SK-N-SH (cell line): Measurements from ENCODE around the gene TOLLIP. TPM values are rescaled to one million over a fixed set of nuclear protein-coding genes. Genes with fewer than 3 reads are reported as not detected.

ENCODE experiments used
- CTCF ChIA-PET: fragments of 300-600, 350-600 bp; formaldehyde crosslinking; extraction: SDS; loops from one replicate; lab custom pipeline; 2021; lab: Yijun Ruan, JAX
- POLR2A ChIA-PET: fragments of 350-600 bp; sonication (Branson Sonifier 250); formaldehyde crosslinking; extraction: SDS; loops from one replicate; lab custom pipeline; 2020; ENCODE audit warnings: antibody characterized with exemption, inconsistent platforms; lab: Yijun Ruan, JAX
- DNase-seq: peaks from one replicate; pipeline ENCODE4 v3.0.0; 2012
- H2AFZ ChIP-seq: fragments of 200-600 bp; sonication (generic); 2 replicates; pipeline ENCODE4 v1.8.1; 2016; ENCODE audit warnings: antibody characterized with exemption, mild to moderate bottlenecking, low read depth
- H3F3A ChIP-seq: fragments of 200-600 bp; sonication (generic); replicated peaks from 2 replicates; pipeline ENCODE3; 2016; ENCODE audit warnings: antibody characterized with exemption, mild to moderate bottlenecking; ENCODE audit not compliant: insufficient read depth
- H3K27ac ChIP-seq, 2 experiments: fragments of 200-500 bp in 1 of 2; fragments of 200-600 bp in 1 of 2; sonication (Bioruptor generic) in 1 of 2; sonication (generic), shearing (Covaris generic) in 1 of 2; 2 replicates each; pipeline versions ENCODE4 v1.5.1 to v1.6.1; 2014 to 2016; ENCODE audit warnings: low read depth in 2 of 2, inconsistent platforms in 1 of 2, low read length in 1 of 2, mild to moderate bottlenecking in 1 of 2, mixed read lengths in 1 of 2
- H3K27me3 ChIP-seq: fragments of 200-600 bp; sonication (generic), shearing (Covaris generic); 2 replicates; pipeline ENCODE4 v1.6.1; 2016; ENCODE audit warnings: mixed run types; ENCODE audit not compliant: insufficient read depth
- H3K36me3 ChIP-seq, 2 experiments: fragments of 200-500 bp in 1 of 2; fragments of 200-600 bp in 1 of 2; sonication (Bioruptor generic) in 1 of 2; sonication (generic) in 1 of 2; replicated peaks in 1 of 2; 2 replicates each; pipeline versions ENCODE3 to v1.5.1; 2014 to 2016; ENCODE audit warnings: low read length in 1 of 2, mild to moderate bottlenecking in 1 of 2; ENCODE audit not compliant: insufficient read depth in 2 of 2, control insufficient read depth in 1 of 2
- H3K4me1 ChIP-seq, 2 experiments: fragments of 200-500 bp in 1 of 2; fragments of 200-600 bp in 1 of 2; sonication (Bioruptor generic) in 1 of 2; sonication (generic), shearing (Covaris generic) in 1 of 2; 2 replicates each; pipeline versions ENCODE4 v1.5.1 to v1.6.1; 2014 to 2016; ENCODE audit warnings: low read depth in 1 of 2, low read length in 1 of 2, mixed run types in 1 of 2; ENCODE audit not compliant: insufficient read depth in 2 of 2, control insufficient read depth in 1 of 2
- H3K4me2 ChIP-seq: fragments of 200-600 bp; sonication (generic), shearing (Covaris generic); 2 replicates; pipeline ENCODE4 v1.6.1; 2017; ENCODE audit warnings: mixed run types
- H3K4me3 ChIP-seq, 2 experiments: fragments of 200-500 bp in 1 of 2; fragments of 200-600 bp in 1 of 2; sonication (Bioruptor generic) in 1 of 2; sonication (generic), shearing (Covaris generic) in 1 of 2; 2 replicates each; pipeline versions ENCODE4 v1.5.1 to v1.8.1; 2014 to 2016; ENCODE audit warnings: low read depth in 2 of 2, inconsistent platforms in 1 of 2, low read length in 1 of 2, mild to moderate bottlenecking in 1 of 2, mixed read lengths in 1 of 2, moderate library complexity in 1 of 2
- H3K79me2 ChIP-seq: fragments of 200-600 bp; sonication (generic); 2 replicates; pipeline ENCODE4 v1.8.1; 2017; ENCODE audit warnings: mild to moderate bottlenecking; ENCODE audit not compliant: insufficient read depth
- H3K9ac ChIP-seq: fragments of 200-600 bp; sonication (generic); 2 replicates; pipeline ENCODE4 v1.6.1; 2017; ENCODE audit warnings: mixed run types
- H3K9me2 ChIP-seq: fragments of 200-600 bp; sonication (generic); 2 replicates; pipeline ENCODE4 v1.6.1; 2017; ENCODE audit warnings: mixed run types
- H3K9me3 ChIP-seq: fragments of 200-600 bp; sonication (generic); 2 replicates; pipeline ENCODE4 v1.6.1; 2017; ENCODE audit warnings: mixed run types, mild to moderate bottlenecking, moderate library complexity
- H4K20me1 ChIP-seq: fragments of 200-600 bp; sonication (generic); 2 replicates; pipeline ENCODE4 v1.6.1; 2017; ENCODE audit warnings: mild to moderate bottlenecking, mixed run types; ENCODE audit not compliant: insufficient read depth
- ELF1 ChIP-seq: IDR thresholded peaks from 2 replicates; pipeline ENCODE4 v1.4.0; 2012
- EZH2phosphoT487 ChIP-seq: fragments of 200-600 bp; sonication (generic); IDR thresholded peaks from 2 replicates; pipeline ENCODE4 v1.6.1; 2017; ENCODE audit warnings: low read depth, mixed run types, mild to moderate bottlenecking, antibody characterized with exemption, moderate library complexity, borderline replicate concordance
- FOXM1 ChIP-seq: IDR thresholded peaks from 2 replicates; pipeline ENCODE4 v1.4.0; 2012; ENCODE audit warnings: low read depth, mild to moderate bottlenecking
- GATA2 ChIP-seq: sonication (generic); formaldehyde crosslinking; IDR thresholded peaks from 2 replicates; pipeline ENCODE4 v1.5.0; 2020; ENCODE audit warnings: mild to moderate bottlenecking, missing genetic modification reagents
- JUND ChIP-seq: IDR thresholded peaks from 2 replicates; pipeline ENCODE4 v1.4.0; 2012
- MXI1 ChIP-seq: IDR thresholded peaks from 2 replicates; pipeline ENCODE4 v1.6.1; 2012; ENCODE audit warnings: mild to moderate bottlenecking, low read depth, low read length, improper control_type of control experiment
- NFIC ChIP-seq: IDR thresholded peaks from 2 replicates; pipeline ENCODE4 v1.4.0; 2012; ENCODE audit warnings: borderline replicate concordance
- POLR2AphosphoS5 ChIP-seq: IDR thresholded peaks from 2 replicates; pipeline ENCODE4 v1.6.1; 2012; ENCODE audit warnings: low read depth, low read length
- RAD21 ChIP-seq: IDR thresholded peaks from 2 replicates; pipeline ENCODE4 v1.6.1; 2012; ENCODE audit warnings: mild to moderate bottlenecking, low read length
- RCOR1 ChIP-seq: fragments of 150-350 bp; IDR thresholded peaks from 2 replicates; pipeline ENCODE4 v1.6.1; 2017; ENCODE audit warnings: antibody characterized with exemption, low read length
- RFX5 ChIP-seq: IDR thresholded peaks from 2 replicates; pipeline ENCODE4 v1.6.1; 2012; ENCODE audit warnings: mild to moderate bottlenecking, improper control_type of control experiment, low read length
- SMC3 ChIP-seq: IDR thresholded peaks from 2 replicates; pipeline ENCODE4 v1.6.1; 2012; ENCODE audit warnings: low read depth, low read length, improper control_type of control experiment
- WGBS: methylation state at CpG from one replicate; pipeline ENCODE4 v1.1.6; 2017; ENCODE audit warnings: low lambda C conversion rate; 5-methylcytosine and 5-hydroxymethylcytosine counted together
- polyA plus RNA-seq, 3 experiments: library from polyadenylated mRNA; depleted of rRNA; stranded (reverse); fragments of >200 nt; gene quantifications; 2 replicates each; pipeline ENCODE4 v1.2.3, GENCODE V29; 2012
- TF ChIP-seq, protein P1 (sequence below): fragments of 150-350 bp; IDR thresholded peaks from 2 replicates; pipeline ENCODE4 v1.6.1; 2016; ENCODE audit warnings: mild to moderate bottlenecking, low read depth, low read length
- TF ChIP-seq, protein P2 (sequence below): IDR thresholded peaks from 2 replicates; pipeline ENCODE4 v1.4.0; 2012; ENCODE audit warnings: low read depth
- TF ChIP-seq, protein P3 (sequence below): IDR thresholded peaks from 2 replicates; pipeline ENCODE4 v1.4.0; 2012; ENCODE audit warnings: low read depth, borderline replicate concordance
- TF ChIP-seq, protein P4 (sequence below): IDR thresholded peaks from 2 replicates; pipeline ENCODE4; 2012
- TF ChIP-seq, protein P5 (sequence below): IDR thresholded peaks from 2 replicates; pipeline ENCODE4 v1.4.0; 2012; ENCODE audit warnings: low read depth, borderline replicate concordance
- TF ChIP-seq, protein P6 (sequence below): fragments of 150-350 bp; IDR thresholded peaks from 2 replicates; pipeline ENCODE4 v1.6.1; 2017; ENCODE audit warnings: antibody characterized with exemption, low read length, low read depth, borderline replicate concordance

Gene TOLLIP
- polyA plus RNA-seq, 1 of the 3 experiments (the other 2 are of a cell fraction) = 55.4 TPM

DNA sequence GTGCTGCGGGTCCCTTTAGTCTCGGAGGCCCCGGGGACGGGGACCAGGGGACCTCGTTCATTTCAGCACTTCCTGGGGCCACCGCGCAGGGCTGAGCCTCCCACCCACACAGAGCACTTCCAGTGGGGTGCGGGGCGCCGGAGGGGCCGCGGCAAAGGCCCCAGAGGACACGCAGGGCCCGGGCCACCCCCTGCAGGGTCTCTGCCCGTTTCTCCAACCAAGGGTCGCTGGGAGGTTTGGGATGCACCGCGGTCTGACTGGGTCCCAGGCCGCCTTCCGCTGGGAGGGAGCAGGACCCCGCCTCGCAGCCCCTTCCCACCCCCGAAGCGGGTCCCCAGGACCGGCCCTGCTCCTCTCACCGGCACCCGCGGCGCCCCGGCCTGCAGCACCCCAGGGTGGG, 37.5 kb downstream of the TOLLIP start:
- TF ChIP-seq NFIC (no peak), MXI1 (no peak), RAD21 (no peak), EZH2phosphoT487 (no peak), ELF1 (no peak), RCOR1 (no peak), RFX5 (no peak), GATA2 (CRISPR knock-in tag) (no peak), FOXM1 (no peak), POLR2AphosphoS5 (no peak), SMC3 (no peak), JUND (no peak)
- TF ChIP-seq, protein P1, sequence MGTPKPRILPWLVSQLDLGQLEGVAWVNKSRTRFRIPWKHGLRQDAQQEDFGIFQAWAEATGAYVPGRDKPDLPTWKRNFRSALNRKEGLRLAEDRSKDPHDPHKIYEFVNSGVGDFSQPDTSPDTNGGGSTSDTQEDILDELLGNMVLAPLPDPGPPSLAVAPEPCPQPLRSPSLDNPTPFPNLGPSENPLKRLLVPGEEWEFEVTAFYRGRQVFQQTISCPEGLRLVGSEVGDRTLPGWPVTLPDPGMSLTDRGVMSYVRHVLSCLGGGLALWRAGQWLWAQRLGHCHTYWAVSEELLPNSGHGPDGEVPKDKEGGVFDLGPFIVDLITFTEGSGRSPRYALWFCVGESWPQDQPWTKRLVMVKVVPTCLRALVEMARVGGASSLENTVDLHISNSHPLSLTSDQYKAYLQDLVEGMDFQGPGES = no peak
- TF ChIP-seq, protein P2, sequence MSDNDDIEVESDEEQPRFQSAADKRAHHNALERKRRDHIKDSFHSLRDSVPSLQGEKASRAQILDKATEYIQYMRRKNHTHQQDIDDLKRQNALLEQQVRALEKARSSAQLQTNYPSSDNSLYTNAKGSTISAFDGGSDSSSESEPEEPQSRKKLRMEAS = no peak
- TF ChIP-seq, protein P3, sequence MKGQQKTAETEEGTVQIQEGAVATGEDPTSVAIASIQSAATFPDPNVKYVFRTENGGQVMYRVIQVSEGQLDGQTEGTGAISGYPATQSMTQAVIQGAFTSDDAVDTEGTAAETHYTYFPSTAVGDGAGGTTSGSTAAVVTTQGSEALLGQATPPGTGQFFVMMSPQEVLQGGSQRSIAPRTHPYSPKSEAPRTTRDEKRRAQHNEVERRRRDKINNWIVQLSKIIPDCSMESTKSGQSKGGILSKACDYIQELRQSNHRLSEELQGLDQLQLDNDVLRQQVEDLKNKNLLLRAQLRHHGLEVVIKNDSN = no peak
- TF ChIP-seq, protein P4, sequence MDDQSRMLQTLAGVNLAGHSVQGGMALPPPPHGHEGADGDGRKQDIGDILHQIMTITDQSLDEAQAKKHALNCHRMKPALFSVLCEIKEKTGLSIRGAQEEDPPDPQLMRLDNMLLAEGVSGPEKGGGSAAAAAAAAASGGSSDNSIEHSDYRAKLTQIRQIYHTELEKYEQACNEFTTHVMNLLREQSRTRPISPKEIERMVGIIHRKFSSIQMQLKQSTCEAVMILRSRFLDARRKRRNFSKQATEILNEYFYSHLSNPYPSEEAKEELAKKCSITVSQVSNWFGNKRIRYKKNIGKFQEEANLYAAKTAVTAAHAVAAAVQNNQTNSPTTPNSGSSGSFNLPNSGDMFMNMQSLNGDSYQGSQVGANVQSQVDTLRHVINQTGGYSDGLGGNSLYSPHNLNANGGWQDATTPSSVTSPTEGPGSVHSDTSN = no peak
- TF ChIP-seq, protein P5, sequence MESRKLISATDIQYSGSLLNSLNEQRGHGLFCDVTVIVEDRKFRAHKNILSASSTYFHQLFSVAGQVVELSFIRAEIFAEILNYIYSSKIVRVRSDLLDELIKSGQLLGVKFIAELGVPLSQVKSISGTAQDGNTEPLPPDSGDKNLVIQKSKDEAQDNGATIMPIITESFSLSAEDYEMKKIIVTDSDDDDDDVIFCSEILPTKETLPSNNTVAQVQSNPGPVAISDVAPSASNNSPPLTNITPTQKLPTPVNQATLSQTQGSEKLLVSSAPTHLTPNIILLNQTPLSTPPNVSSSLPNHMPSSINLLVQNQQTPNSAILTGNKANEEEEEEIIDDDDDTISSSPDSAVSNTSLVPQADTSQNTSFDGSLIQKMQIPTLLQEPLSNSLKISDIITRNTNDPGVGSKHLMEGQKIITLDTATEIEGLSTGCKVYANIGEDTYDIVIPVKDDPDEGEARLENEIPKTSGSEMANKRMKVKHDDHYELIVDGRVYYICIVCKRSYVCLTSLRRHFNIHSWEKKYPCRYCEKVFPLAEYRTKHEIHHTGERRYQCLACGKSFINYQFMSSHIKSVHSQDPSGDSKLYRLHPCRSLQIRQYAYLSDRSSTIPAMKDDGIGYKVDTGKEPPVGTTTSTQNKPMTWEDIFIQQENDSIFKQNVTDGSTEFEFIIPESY = no peak
- TF ChIP-seq, protein P6, sequence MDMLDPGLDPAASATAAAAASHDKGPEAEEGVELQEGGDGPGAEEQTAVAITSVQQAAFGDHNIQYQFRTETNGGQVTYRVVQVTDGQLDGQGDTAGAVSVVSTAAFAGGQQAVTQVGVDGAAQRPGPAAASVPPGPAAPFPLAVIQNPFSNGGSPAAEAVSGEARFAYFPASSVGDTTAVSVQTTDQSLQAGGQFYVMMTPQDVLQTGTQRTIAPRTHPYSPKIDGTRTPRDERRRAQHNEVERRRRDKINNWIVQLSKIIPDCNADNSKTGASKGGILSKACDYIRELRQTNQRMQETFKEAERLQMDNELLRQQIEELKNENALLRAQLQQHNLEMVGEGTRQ = no peak

More for the DNA sequence above, 37.5 kb downstream of the TOLLIP start:
- CTCF ChIA-PET = interaction anchor here (1.3 kb wide), 1 partner anchor 244 kb away, joined by 3 read pairs; no protein-coding TSS in a partner anchor
- Histone ChIP-seq H3K4me2 (no peak overlapping the region), H3K36me3 (peaks cover 0 to 21% of the 10 kb centered on the region in 2 experiments), H4K20me1 (no peaks in the 10 kb centered on the region), H3K9ac (no peak overlapping the region), H3K9me3 (no peaks in the 10 kb centered on the region), H2AFZ (no peak overlapping the region), H3K4me3 (no peak overlapping the region), H3K79me2 (no peaks in the 10 kb centered on the region), H3K27ac (no peak overlapping the region), H3K4me1 (peaks cover 0 to 17% of the 10 kb centered on the region in 2 experiments; a peak in 1 of 4 replicates), H3K27me3 (no peaks in the 10 kb centered on the region), H3F3A (no peaks in the 10 kb centered on the region), H3K9me2 (no peaks in the 10 kb centered on the region)
- no peak for DNase-seq
- WGBS = 100% methylated on average over 5 of the region's 30 CpGs
- POLR2A ChIA-PET = no interaction called here
